Superior temporal gyrus (tissue), 1 donor: Measurements from ENCODE around the gene DRICH1.
"Not testable (repeated sequence)": the region's sequence is repeated elsewhere in the genome, so short reads cannot be mapped to it uniquely, and the experiment has no call there.

Experiments used
- DNase-seq: peaks from one replicate; pipeline ENCODE4 v3.0.0-alpha.2; 2016; ENCODE audit errors: extremely low spot score

Gene DRICH1

GRCh38 chr22:23566705-23567475, 65.2 kb downstream of the DRICH1 start:
- no peak for DNase-seq

- no peak for DNase-seq
Observed at GRCh38 chr22:23565915-23566704, 66.0 kb downstream of the DRICH1 start.

- DNase-seq, result no peak
Observed at GRCh38 chr22:23565305-23565914, 66.7 kb downstream of the DRICH1 start.

- DNase-seq, result no peak
Observed at GRCh38 chr22:23564276-23564675, 67.8 kb downstream of the DRICH1 start.

GRCh38 chr22:23563111-23563510, 69.0 kb downstream of the DRICH1 start:
- DNase-seq, result no peak

- no peak for DNase-seq
Observed at GRCh38 chr22:23562186-23562585, 69.9 kb downstream of the DRICH1 start.

- DNase-seq, result not testable (repeated sequence)
Observed at GRCh38 chr22:23561025-23561510, 71.1 kb downstream of the DRICH1 start.

GRCh38 chr22:23560215-23560614, 71.9 kb downstream of the DRICH1 start:
- not testable (repeated sequence) for DNase-seq
